IMR-90 (cell line): Measurements from ENCODE around the gene PXT1. TPM values are rescaled to one million over a fixed set of nuclear protein-coding genes. Genes with fewer than 3 reads are reported as not detected.

Experiments
- ATAC-seq: fragments of 200-7000 bp; cut with Tn5 transposase; 2 replicates; pipeline ENCODE4 v1.9.1; 2020; ENCODE audit warnings: low read depth, mild to moderate bottlenecking, moderate library complexity
- BruUV-seq: library from RNA; stranded (reverse); fragments of 400-500 nt; replicated peaks from 2 replicates; lab custom pipeline; 2021; lab: Mats Ljungman, UMichigan
- CTCF ChIA-PET: fragments of 300-600 bp; formaldehyde crosslinking; extraction: SDS; loops from one replicate; lab custom pipeline; 2021; ENCODE audit warnings: antibody characterized with exemption; lab: Yijun Ruan, JAX
- POLR2A ChIA-PET: fragments of 300-600 bp; sonication (Branson Sonifier 250); formaldehyde crosslinking; loops from one replicate; lab custom pipeline; 2022; ENCODE audit warnings: antibody characterized with exemption; ENCODE audit not compliant: unreplicated experiment; lab: Charles Lee
- DNase-seq: peaks from one replicate; pipeline ENCODE4 v3.0.0; 2013
- H2AFZ ChIP-seq: replicated peaks from 2 replicates; pipeline ENCODE3; 2013; ENCODE audit warnings: low read length, mild to moderate bottlenecking; ENCODE audit not compliant: poor library complexity
- H2AK5ac ChIP-seq: 2 replicates; pipeline ENCODE4 v1.6.1; 2013; ENCODE audit warnings: low read depth, low read length, inconsistent platforms
- H2AK9ac ChIP-seq: replicated peaks from 2 replicates; pipeline ENCODE3; 2013; ENCODE audit warnings: mild to moderate bottlenecking, low read depth, low read length, moderate library complexity; ENCODE audit not compliant: poor library complexity
- H2BK120ac ChIP-seq: 2 replicates; pipeline ENCODE4 v1.6.1; 2013; ENCODE audit warnings: low read depth, low read length, inconsistent platforms
- H2BK15ac ChIP-seq: 3 replicates; pipeline ENCODE4 v1.6.1; 2013; ENCODE audit warnings: low read depth, low read length, inconsistent platforms
- H2BK20ac ChIP-seq: 2 replicates; pipeline ENCODE4 v1.6.1; 2013; ENCODE audit warnings: low read depth, mild to moderate bottlenecking, inconsistent platforms, low read length, moderate library complexity
- H2BK5ac ChIP-seq: 2 replicates; pipeline ENCODE4 v1.6.1; 2013; ENCODE audit warnings: mild to moderate bottlenecking, low read depth, low read length, inconsistent platforms; ENCODE audit not compliant: poor library complexity, severe bottlenecking
- H3K14ac ChIP-seq: replicated peaks from 2 replicates; pipeline ENCODE4 v1.6.1; 2013; ENCODE audit warnings: low read depth, low read length, inconsistent platforms
- H3K18ac ChIP-seq: 2 replicates; pipeline ENCODE4 v1.6.1; 2013; ENCODE audit warnings: low read depth, low read length, control low read depth
- H3K23ac ChIP-seq: 2 replicates; pipeline ENCODE4 v1.6.1; 2013; ENCODE audit warnings: low read depth, low read length, inconsistent platforms
- H3K27ac ChIP-seq: 2 replicates; pipeline ENCODE4 v1.5.1; 2013; ENCODE audit warnings: mild to moderate bottlenecking, control low read depth, low read length; ENCODE audit not compliant: insufficient read depth
- H3K27me3 ChIP-seq: 2 replicates; pipeline ENCODE4 v1.6.1; 2013; ENCODE audit warnings: low read length; ENCODE audit not compliant: control insufficient read depth, insufficient read depth
- H3K36me3 ChIP-seq: 2 replicates; pipeline ENCODE4 v1.6.1; 2013; ENCODE audit warnings: low read length, mixed read lengths; ENCODE audit not compliant: control insufficient read depth, insufficient read depth
- H3K4ac ChIP-seq: 2 replicates; pipeline ENCODE4 v1.6.1; 2013; ENCODE audit warnings: low read depth, low read length, inconsistent platforms
- H3K4me1 ChIP-seq: 2 replicates; pipeline ENCODE4 v1.6.1; 2013; ENCODE audit warnings: low read length, mixed read lengths; ENCODE audit not compliant: control insufficient read depth, insufficient read depth
- H3K4me2 ChIP-seq: 2 replicates; pipeline ENCODE4 v1.6.1; 2013; ENCODE audit warnings: low read depth, mild to moderate bottlenecking, control low read depth, low read length, moderate library complexity
- H3K4me3 ChIP-seq: 2 replicates; pipeline ENCODE4 v1.5.1; 2013; ENCODE audit warnings: low read depth, mild to moderate bottlenecking, control low read depth, low read length, moderate library complexity; ENCODE audit not compliant: insufficient read depth
- H3K56ac ChIP-seq: 2 replicates; pipeline ENCODE4 v1.6.1; 2013; ENCODE audit warnings: low read length, inconsistent platforms; ENCODE audit not compliant: insufficient read depth; ENCODE audit errors: extremely low read depth
- H3K79me1 ChIP-seq, 2 experiments: 2 replicates each; pipeline ENCODE4 v1.6.1; 2013; ENCODE audit warnings: low read length in 2 of 2, inconsistent platforms in 1 of 2, low read depth in 1 of 2
- H3K9ac ChIP-seq: 2 replicates; pipeline ENCODE4 v1.6.1; 2013; ENCODE audit warnings: low read depth, low read length, control low read depth
- H3K9me1 ChIP-seq: 2 replicates; pipeline ENCODE4 v1.6.1; 2013; ENCODE audit warnings: low read length, inconsistent platforms; ENCODE audit not compliant: insufficient read depth
- H3K9me3 ChIP-seq: 2 replicates; pipeline ENCODE4 v1.6.1; 2013; ENCODE audit warnings: low read length; ENCODE audit not compliant: control insufficient read depth, insufficient read depth
- H4K20me1 ChIP-seq: 2 replicates; pipeline ENCODE4 v1.6.1; 2013; ENCODE audit warnings: low read length, inconsistent platforms; ENCODE audit not compliant: insufficient read depth
- H4K5ac ChIP-seq: 2 replicates; pipeline ENCODE4 v1.6.1; 2013; ENCODE audit warnings: mild to moderate bottlenecking, low read depth, low read length, control low read depth
- H4K8ac ChIP-seq, 2 experiments: 2 replicates each; pipeline ENCODE4 v1.6.1; 2013; ENCODE audit warnings: low read depth in 2 of 2, low read length in 2 of 2, control low read depth in 1 of 2, inconsistent platforms in 1 of 2
- H4K91ac ChIP-seq: 2 replicates; pipeline ENCODE4 v1.6.1; 2013; ENCODE audit warnings: low read depth, low read length, inconsistent platforms; ENCODE audit not compliant: insufficient read depth
- BHLHE40 ChIP-seq: fragments of 150-350 bp; IDR thresholded peaks from 2 replicates; pipeline ENCODE4 v1.6.1; 2016; ENCODE audit warnings: mild to moderate bottlenecking, low read depth, low read length
- CEBPB ChIP-seq: IDR thresholded peaks from 2 replicates; pipeline ENCODE4 v1.6.1; 2012; ENCODE audit warnings: low read depth, low read length, improper control_type of control experiment
- CHD1 ChIP-seq: IDR thresholded peaks from 2 replicates; pipeline ENCODE4 v1.6.1; 2012; ENCODE audit warnings: low read depth, low read length, improper control_type of control experiment
- CTCF ChIP-seq: conservative IDR thresholded peaks from 2 replicates; pipeline ENCODE4 v1.5.1; 2012; ENCODE audit warnings: mild to moderate bottlenecking, low read depth, low read length, improper control_type of control experiment
- ELK1 ChIP-seq: fragments of 150-350 bp; IDR thresholded peaks from 2 replicates; pipeline ENCODE4 v1.6.1; 2016; ENCODE audit warnings: low read depth, mild to moderate bottlenecking, low read length, moderate library complexity, borderline replicate concordance
- FOS ChIP-seq: fragments of 150-350 bp; IDR thresholded peaks from 2 replicates; pipeline ENCODE4 v1.6.1; 2016; ENCODE audit warnings: low read depth, low read length
- MAFK ChIP-seq: IDR thresholded peaks from 2 replicates; pipeline ENCODE4 v1.6.1; 2012; ENCODE audit warnings: low read depth, low read length, improper control_type of control experiment
- MAZ ChIP-seq: IDR thresholded peaks from 2 replicates; pipeline ENCODE4 v1.6.1; 2012; ENCODE audit warnings: low read depth, mild to moderate bottlenecking, low read length, improper control_type of control experiment, moderate library complexity, borderline replicate concordance
- NFE2L2 ChIP-seq: fragments of 150-350 bp; IDR thresholded peaks from 2 replicates; pipeline ENCODE4 v1.6.1; 2016; ENCODE audit warnings: low read depth, mild to moderate bottlenecking, low read length
- POLR2A ChIP-seq: IDR thresholded peaks from 2 replicates; pipeline ENCODE4 v1.6.1; 2012; ENCODE audit warnings: mild to moderate bottlenecking, low read depth, low read length
- RAD21 ChIP-seq: IDR thresholded peaks from 2 replicates; pipeline ENCODE4 v1.6.1; 2012; ENCODE audit warnings: low read length, improper control_type of control experiment
- RCOR1 ChIP-seq: IDR thresholded peaks from 2 replicates; pipeline ENCODE4 v1.6.1; 2012; ENCODE audit warnings: mild to moderate bottlenecking, low read length, improper control_type of control experiment; ENCODE audit not compliant: insufficient replicate concordance
- RFX5 ChIP-seq: IDR thresholded peaks from 2 replicates; pipeline ENCODE4 v1.8.0; 2012; ENCODE audit warnings: low read depth, mild to moderate bottlenecking, low read length, moderate library complexity
- SMC3 ChIP-seq: fragments of 150-350 bp; IDR thresholded peaks from 2 replicates; pipeline ENCODE4 v1.6.1; 2016; ENCODE audit warnings: low read depth, mild to moderate bottlenecking, antibody characterized with exemption, low read length, moderate library complexity
- USF2 ChIP-seq: fragments of 150-350 bp; IDR thresholded peaks from 2 replicates; pipeline ENCODE4 v1.6.1; 2017; ENCODE audit warnings: mild to moderate bottlenecking, antibody characterized with exemption, low read length, low read depth
- WGBS, 2 experiments: methylation state at CpG; one replicate each; pipeline versions ENCODE4 v1.1.5 to v1.1.7; 2013; ENCODE audit warnings: missing lambda C conversion rate in 2 of 2; ENCODE audit not compliant: insufficient read length in 1 of 2; ENCODE audit errors: extremely low coverage in 2 of 2; 5-methylcytosine and 5-hydroxymethylcytosine counted together
- dilution Hi-C: fragments of 300-500 bp; cut with HindIII; formaldehyde crosslinking; loops from one replicate; pipeline ENCODE4 v1.14.3; 2018; ENCODE audit warnings: low sequenced_read_pairs; ENCODE audit not compliant: unreplicated experiment
- in situ Hi-C: fragments of 300-500 bp; cut with MboI; formaldehyde crosslinking; loops from 3 replicates; pipeline ENCODE4 v1.14.3; 2019; ENCODE audit warnings: low sequenced_read_pairs, inconsistent platforms, mixed read lengths
- intact Hi-C: fragments of 100-400 bp; cut with micrococcal nuclease; formaldehyde crosslinking; loops from 2 replicates; pipeline ENCODE4 v1.10.0; 2022
- polyA plus RNA-seq, 3 experiments: library from polyadenylated mRNA; depleted of rRNA; stranded (reverse); fragments of >200 nt; gene quantifications; 2 replicates each; pipeline ENCODE4 v1.2.3, GENCODE V29; 2012; ENCODE audit warnings: low replicate concordance in 1 of 3
- total RNA-seq: library from RNA; depleted of rRNA; stranded (reverse); fragments of >200 nt; gene quantifications from 2 replicates; pipeline ENCODE4 v1.2.3, GENCODE V29; 2012

PXT1 gene
- total and polyA plus RNA-seq, 2 of the 4 experiments (the other 2 are of a cell fraction), result not detected

GRCh38 chr6:36441307-36441894, 1.3 kb downstream of the PXT1 start:
- Histone ChIP-seq H4K20me1 (peaks cover 7% of the 10 kb centered on the region; the same call in 1 of the 2 replicates), H4K91ac (peak overlapping the region; percentile 53; the same call in 1 of the 2 replicates), H3K9me3 (no peaks in the 10 kb centered on the region), H3K27me3 (no peaks in the 10 kb centered on the region), H3K9ac (no peak overlapping the region), H2BK5ac (peak overlapping the region; percentile 97), H3K4me2 (peak overlapping the region; percentile 3; the same call in 1 of the 2 replicates), H3K9me1 (no peaks in the 10 kb centered on the region), H3K23ac (no peak overlapping the region), H3K18ac (no peak overlapping the region), H2BK20ac (peak overlapping the region; percentile 60; the same call in 1 of the 2 replicates), H4K5ac (no peak overlapping the region), H2AK5ac (no peak overlapping the region; the same call in 1 of the 2 replicates), H2AFZ (peak overlapping the region; percentile 9), H3K36me3 (no peaks in the 10 kb centered on the region), H4K8ac (peak overlapping the region; percentile 67 to 84), H2BK120ac (peak overlapping the region; percentile 85), H3K4ac (peak overlapping the region; percentile 54; the same call in 1 of the 2 replicates), H3K4me3 (no peak overlapping the region), H3K56ac (peak overlapping the region; percentile 78), H2BK15ac (no peak overlapping the region; the same call in 2 of the 3 replicates), H3K79me1 (peaks cover 0 to 38% of the 10 kb centered on the region in 2 experiments; a peak in 3 of 4 replicates), H2AK9ac (no peak overlapping the region), H3K4me1 (peaks cover 6% of the 10 kb centered on the region), H3K27ac (peak overlapping the region; percentile 41), H3K14ac (no peak overlapping the region; the same call in 1 of the 2 replicates)
- DNase-seq (peak; percentile 100), ATAC-seq (peak; percentile 74)
- in situ Hi-C loops, result no loop called here
- BruUV-seq, result no TSS peak
- ChIA-PET POLR2A (no interaction called here), CTCF (interaction anchor here (1.1 kb wide), 1 partner anchor 13 kb away, joined by 3 read pairs; no protein-coding TSS in a partner anchor)
- 0% methylated on average over 1 of the region's 8 CpGs; no CpG with 5 or more reads in 1 of the 2 experiments for WGBS, 2 experiments
- intact Hi-C loops, result loop anchor here (1.0 kb wide), 1 partner anchor 18 kb away; no protein-coding TSS in a partner anchor
- dilution Hi-C loops, result no loop called here
- peak; percentile 98 for TF ChIP-seq FOS
- no peak for TF ChIP-seq USF2
- peak; percentile 59 for TF ChIP-seq POLR2A
- peak; percentile 89 for TF ChIP-seq CEBPB
- TF ChIP-seq MAFK, result peak; percentile 83
- no peak for TF ChIP-seq ELK1
- TF ChIP-seq MAZ, result no peak
- no peak for TF ChIP-seq RAD21
- TF ChIP-seq SMC3, result no peak
- TF ChIP-seq CTCF, result no peak
- no peak for TF ChIP-seq RFX5
- no peak for TF ChIP-seq RCOR1
- peak; percentile 93 for TF ChIP-seq NFE2L2
- peak; percentile 58 for TF ChIP-seq BHLHE40
- no peak for TF ChIP-seq CHD1
